HTR-8/SVneo (cell line): ENCODE measurements around the gene HOXB6.

Source experiments
- DNase-seq: peaks from one replicate; pipeline ENCODE4 v3.0.0; 2011; ENCODE audit warnings: low spot score, mixed read lengths; ENCODE audit not compliant: insufficient read length
- FAIRE-seq: peaks from 2 replicates; lab custom pipeline; 2011; peaks lifted over from hg19 to GRCh38; lab: Jason Lieb, UNC

HOXB6 gene

DNA sequence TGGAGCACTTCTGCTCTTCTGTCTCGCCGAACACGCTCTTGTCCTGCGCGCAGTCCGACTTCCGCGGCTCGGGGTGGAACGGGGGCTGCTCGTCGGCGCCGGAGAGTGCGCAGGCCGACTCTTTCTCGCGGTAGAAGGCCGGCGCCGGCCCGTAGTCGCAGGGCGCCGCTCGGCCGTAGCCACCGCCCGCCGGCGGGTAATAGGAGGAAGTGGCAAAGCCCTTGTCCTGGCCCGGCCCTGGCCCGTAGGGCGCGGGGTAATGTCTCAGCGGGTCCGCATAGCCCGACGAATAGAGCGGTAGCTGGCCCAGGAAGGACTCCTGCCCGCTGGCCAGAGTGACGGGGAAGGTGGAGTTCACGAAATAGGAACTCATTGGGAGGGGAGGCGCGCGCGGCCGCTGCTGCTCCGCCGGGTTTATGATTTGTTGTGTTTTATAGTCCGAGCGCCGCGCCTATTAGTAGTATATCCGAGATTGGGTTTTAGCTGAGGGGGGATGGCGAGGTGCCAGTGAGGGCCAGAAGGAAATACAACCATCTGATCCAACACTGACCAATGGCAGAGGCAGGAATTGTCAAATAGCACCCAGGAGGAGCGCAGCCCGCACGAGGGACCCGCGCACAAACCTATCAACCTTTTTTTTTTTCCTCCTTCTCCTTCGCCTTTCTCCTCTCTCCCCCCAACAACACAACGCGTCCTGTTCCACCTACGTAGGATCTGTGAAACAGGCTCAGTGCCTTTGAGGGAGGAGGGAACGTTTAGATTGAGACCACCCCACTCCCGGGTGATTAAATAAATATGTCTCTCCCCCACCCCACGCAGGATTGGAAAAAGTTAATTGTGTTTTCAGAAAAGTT, 6.8 kb downstream of the HOXB6 start:
- FAIRE-seq (peak; percentile 92), DNase-seq (peak; percentile 61)

DNA sequence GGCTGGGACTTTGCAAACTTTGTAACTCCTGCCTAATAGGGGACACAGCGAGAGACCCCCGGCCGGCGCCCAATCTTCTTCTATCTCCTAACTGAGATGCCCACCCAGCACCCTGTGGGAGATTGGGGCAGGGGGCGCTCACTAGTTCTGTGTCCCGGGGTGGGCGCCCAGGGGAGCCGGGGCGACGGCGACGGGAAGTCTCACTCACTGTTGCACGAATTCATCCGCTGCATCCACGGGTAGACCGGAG, 7.3 kb downstream of the HOXB6 start:
- FAIRE-seq (no peak), DNase-seq (no peak)

DNA sequence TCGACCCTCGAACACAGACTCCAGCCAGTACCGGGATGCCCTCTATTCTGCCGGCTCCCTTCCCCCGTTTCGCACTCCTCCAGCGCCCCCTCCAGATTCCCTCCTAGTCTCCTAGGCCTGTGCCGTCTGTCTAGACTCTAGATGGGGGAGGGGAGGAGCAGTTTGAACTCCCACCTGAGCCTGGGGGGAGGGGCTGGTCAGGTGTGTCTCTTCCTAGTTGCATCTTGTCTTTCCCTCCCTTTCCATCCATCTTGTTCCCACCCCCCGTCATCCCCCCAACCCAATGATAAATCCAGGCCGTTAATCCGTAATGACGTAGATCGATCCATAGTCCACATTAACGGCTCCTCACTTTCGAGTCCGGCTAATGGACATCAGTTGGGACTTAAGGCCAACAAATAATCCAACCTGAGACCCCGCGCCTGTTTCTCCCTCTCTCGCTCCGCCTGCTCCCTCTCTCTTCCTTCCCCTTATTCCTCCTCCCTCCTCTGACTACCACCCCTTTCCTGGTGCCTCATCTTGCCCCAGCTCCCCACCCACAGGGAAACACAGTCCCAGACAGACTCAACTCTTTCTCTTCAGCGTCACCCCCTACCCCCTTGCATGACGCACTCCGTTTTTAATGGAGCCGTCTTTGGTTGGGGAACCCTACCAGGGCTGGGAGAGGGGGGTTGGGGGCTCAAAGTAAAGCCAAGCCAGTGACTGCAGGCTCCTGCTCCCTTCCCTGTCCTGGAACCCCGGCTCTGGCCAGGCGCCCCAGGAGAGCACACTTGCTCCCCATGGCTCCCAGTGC, 7.9 kb downstream of the HOXB6 start:
- FAIRE-seq, result peak; percentile 55
- DNase-seq, result no peak

DNA sequence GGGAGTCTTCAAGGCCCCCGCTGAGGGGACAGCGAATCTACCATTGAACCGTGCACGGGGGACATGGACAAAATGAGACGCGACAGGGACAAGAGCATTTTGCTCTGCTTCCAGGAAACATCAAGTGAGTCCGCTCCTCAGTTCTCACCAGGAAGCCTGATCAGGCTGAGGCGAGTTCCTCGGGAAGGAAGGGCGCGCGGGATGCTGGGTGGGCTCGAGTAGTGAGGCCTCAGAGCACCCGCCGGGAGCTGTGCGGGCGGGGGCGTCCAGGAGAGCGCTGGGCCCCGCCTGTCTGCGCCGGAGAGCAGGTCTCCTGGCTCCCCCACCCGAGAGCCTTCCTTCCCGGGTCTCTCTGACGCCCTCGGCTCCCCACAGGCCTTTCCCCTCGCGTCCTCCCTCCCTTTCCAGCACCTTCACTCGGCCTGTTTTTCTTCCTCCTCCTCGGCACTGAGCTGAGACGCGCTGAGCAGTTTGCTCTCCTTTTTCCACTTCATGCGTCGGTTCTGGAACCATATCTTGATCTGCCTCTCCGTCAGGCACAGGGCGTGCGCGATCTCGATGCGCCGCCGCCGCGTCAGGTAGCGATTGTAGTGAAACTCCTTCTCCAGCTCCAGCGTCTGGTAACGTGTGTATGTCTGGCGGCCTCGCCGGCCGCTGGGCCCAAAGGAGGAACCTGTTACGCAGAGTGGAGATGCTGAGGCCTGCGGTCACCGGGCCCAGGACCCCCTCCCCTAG, 8.6 kb downstream of the HOXB6 start:
- DNase-seq (no peak), FAIRE-seq (peak; percentile 31)

DNA sequence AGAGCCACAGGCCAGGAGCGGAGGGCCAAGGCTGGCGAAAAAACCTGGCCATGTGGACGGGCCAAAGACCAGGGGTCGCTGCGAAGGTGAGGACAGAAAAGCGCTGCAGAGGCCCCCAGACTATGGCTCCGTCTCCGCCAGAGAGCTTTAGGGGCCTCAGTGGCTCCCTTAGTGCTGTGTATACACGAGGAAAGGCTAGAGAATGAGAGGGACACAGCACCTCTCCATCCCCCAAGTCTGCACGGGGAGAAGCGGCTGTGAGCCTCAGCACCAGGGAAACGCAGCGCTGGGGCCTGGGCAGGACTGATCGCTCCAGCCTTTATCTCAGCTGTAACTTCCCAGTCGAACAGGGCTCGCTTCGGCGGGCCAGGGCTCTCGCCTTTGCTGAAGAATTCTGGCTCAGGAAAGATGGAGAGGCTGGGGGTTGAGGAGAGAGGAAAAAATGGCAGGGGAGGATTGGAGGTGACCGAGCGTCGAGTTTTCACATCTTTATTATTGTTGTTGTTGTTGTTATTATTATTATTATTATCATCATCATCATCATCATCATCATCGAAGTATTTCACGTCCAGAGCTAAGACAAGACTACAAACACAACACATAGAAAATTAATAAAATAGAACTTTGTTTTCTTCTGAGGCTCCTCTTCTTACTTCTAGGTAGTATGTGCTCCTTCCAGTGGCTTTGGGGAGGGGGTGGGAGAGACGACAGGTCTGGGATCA, 9.3 kb downstream of the HOXB6 start:
- no peak for FAIRE-seq
- no peak for DNase-seq

DNA sequence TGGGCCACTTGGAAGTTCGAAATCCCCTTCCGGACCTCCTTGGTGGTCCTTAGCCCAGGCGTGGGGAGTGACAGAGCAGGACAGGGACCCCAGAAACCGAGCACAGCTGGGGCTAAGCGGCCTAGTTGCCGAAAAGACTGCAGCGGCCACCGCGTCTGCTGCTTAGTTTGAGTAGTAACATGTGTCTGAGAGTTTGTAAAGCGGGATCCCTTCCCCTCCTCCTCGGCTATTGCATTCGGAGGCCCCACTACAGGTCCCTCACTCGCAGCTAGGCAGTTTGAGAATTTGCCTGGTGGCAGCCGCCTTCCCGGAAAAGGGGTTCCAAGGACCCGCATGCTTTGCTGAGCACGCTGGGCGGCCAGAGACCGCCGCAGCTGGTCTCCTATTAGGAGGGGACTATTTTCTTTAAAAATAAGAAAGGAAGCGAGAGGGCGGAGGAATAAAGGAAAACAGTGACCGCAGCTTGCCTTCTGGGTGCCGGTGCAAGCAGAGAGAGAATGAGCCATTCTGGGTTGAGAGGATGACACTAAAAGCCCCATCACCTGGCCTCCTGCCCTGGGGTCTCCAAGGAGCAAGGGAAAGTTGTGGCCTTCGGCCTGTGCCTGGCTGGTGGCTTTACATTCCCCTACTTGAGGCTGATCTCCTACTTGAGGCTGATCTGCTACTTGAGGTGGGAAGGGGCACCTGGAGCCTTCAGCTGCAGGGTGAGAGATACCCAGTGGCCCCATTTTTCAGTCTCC, 10.1 kb downstream of the HOXB6 start:
- DNase-seq, result no peak

DNA sequence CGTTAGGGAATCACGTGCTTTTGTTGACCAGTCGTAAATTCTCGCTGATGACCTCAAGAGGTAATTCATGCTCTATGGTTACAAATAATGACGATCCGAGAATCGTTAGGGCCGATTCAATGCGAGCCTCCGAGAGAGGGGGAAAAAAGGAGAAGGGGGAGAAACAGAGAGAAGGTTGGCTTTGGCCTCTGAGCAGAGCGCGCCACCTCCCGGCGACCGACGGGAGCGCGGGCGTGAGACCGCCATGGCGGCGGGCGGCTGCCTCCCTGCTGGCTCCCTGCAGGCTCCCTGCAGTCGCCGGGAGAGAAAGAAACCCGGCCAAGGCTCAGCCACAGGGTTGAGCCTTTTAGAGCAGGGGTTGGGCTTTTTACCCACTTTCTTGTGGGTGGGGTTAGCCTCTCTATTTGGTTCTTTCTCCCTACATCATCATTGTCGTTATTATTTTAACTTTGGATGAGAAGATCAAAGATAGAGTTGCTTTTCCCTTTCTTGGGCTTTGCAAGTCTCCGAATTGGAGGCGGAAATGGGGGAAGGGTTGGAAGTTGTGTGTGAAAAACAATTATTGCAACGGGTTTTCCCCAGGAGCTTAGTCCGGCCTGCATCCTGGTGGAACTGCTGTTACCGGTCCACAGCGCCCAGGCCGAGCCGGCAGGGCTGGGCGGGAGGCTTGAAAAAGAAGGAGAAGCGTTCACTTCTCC, 10.8 kb downstream of the HOXB6 start:
- DNase-seq, result peak; percentile 86

More for the DNA sequence above, 10.1 kb downstream of the HOXB6 start:
- FAIRE-seq, result no peak

DNA sequence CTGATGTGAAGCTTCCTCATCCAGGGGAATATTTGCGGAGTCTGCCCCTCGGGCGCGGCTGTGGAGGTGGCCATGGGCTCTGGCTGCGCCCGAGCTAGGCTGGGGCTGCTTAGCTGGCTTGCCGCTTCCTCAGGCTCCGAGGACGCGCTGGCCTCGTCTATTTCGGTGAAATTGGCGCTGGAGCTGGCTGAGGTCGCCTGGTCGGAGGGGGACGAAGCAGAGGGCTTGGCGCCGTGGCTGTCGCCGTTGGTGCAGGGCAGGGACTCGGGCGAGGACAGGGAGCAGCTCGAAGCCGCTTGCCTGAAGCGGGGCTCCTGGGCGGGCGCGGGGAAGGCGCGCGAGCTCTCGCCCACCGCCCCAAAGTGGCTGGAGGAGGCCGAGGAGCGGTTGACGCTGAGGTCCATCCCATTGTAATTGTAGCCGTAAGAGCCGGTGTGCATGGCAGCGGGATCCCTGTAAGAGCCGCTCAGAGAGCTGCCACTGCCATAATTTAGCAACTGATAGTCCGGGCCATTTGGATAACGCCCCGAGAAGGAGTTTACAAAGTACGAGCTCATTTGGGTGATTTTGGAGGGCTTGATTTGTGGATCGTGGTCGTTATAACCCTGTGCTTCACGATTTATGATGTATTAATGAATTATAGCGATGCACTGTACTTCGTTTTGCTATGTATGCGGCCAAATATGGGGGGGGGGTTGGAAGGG, 11.5 kb downstream of the HOXB6 start, which contains the start of gene HOXB5:
Gene HOXB5 (minus strand): TSS at position 654 of the 704 bp plus-strand sequence. CDS start 97 bp downstream, at position 557.
- FAIRE-seq (peak; percentile 28), DNase-seq (no peak)

More for the DNA sequence above, 10.8 kb downstream of the HOXB6 start:
- peak; percentile 94 for FAIRE-seq

DNA sequence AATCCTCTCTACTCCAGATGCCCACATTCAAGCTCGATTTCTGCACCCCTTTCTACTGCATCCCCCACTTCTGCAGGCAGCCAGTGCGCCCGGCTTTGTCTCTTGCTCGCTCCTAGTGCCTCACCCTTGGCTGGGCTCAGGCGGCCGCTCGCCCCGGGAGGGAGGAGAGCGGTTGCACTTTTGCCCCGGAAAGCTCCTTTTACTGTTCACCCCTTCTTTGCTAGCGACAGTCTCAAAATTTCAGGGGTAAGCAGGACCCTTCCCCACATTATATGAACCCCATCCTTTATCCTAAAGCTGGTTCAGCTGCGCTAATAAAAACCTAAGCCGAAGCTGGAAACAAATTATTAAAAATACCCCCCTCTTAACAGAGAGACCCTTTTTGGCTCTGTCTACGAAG, 12.2 kb downstream of the HOXB6 start:
- no peak for DNase-seq
- no peak for FAIRE-seq

DNA sequence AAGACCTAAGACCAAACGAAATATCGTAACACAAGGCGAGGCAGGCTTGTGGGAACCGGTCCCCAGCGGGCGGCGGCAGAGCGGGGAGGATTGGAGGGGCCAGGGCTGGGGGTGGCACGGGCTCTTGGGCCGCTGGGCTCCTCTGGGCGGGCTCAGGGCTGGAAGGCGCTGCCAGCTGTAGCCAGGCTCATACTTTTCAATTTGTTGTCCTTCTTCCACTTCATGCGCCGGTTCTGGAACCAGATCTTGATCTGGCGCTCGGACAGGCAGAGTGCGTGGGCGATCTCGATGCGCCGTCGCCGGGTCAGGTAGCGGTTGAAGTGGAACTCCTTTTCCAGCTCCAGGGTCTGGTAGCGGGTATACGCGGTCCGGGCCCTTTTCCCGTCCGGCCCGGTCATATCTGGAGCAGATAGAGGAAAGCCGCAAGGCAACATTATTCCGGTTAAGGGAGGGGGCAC, 12.7 kb downstream of the HOXB6 start:
- DNase-seq (no peak), FAIRE-seq (no peak)

DNA sequence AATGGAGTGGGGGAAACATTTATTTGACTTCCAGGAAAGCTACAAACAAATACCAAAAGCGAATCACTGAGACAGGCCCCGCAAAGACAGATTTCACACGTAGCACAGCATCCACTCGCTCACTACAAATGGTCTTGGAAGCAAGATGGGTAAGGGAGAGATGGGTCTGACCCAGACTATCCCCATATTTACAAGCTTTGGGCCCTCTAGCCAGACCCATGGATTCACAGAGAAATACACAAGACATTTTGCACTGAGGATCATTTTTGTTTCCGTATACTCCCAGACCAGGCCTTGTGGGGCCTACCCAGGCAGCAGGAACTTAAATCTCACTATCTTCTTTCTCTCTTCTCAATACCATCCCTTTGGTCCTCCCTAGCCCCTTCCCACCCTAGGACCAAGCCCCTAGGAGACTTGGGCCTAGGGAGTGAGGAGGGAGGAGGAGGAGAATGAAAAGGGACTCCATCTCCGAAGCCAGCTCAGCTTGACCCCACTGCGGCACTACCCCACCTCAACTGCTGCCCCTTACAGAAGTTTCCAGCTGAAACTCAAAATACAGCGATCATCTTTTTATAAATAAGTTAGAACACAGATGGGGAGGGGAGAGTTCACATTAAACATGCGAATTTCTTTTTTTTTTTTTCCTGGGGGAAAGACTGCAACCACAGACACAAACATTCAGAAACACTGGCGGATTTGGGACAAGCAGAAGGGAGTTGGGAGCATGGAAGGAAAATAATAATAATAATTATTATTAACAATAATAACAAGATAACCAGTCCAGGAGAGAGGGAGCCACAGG, 13.3 kb downstream of the HOXB6 start:
- no peak for DNase-seq
- no peak for FAIRE-seq

DNA sequence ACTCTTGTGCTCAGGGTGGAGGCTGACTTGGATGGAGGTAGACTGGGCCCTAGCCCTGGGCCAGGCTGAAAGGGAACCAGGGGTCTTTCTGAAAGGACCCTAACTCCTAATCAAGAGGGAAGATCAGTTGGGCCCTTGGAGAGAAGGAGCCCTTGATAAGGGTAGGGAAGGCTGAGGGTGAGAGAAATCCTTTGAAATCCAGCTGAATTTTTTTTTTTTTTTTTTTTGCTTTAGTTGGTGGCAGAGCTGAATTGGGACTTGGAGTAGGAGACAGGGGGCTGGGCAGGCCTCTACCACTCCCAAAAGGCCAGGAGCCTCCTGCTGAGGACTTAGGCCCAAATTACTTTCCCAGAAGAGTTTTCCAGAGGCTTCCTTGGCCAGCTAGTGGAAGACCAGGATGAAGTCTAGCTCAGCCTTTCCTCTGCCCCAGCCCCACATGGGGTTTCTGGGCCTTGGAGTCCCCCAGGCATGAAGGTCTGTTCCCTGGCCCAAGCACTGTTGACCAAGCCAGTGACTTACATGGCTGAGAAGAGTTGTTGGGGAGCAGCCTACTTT, 14.1 kb downstream of the HOXB6 start:
- FAIRE-seq (no peak), DNase-seq (no peak)

DNA sequence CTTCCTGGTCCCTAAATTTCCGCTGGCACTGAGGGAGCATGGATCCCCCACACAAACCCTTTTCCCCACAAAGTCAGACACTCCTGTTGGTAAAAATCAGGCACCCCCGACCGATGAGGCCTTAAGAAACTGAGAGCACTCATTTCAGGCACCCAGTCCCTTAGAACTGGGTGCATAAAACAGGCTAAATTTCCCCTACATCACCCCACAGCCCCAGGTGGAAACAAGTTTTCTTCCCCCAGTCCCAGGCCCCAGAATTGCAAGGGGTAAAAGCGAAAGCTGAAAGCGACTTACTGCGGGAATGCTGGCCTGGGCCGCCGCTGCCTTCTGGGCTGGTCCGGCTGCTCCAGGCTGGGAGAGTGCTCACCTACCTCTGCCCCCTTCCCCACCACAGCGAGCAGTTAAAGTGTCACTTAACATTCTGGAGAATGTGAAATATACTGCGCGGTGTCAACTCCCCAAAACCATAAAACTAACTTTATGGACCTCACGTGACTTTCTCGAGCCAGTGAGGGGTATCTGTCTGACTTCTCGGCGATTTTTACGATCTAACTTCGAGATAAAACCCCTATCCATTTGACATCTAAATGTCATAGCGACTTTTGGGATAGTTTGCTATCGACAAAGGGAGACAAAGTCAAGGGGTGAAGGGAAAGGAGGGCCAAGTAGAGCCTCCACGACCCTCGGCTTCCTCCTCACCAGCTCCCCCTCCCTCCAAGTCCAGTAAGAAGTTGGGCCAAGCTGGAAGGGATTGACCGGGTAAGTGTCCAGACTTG, 14.8 kb downstream of the HOXB6 start, which contains the start of gene HOXB3:
Gene HOXB3 (minus strand): TSS at position 411 of the 776 bp plus-strand sequence. CDS start 37,767 bp downstream, outside the sequence.
- FAIRE-seq, result peak; percentile 28
- DNase-seq, result no peak

DNA sequence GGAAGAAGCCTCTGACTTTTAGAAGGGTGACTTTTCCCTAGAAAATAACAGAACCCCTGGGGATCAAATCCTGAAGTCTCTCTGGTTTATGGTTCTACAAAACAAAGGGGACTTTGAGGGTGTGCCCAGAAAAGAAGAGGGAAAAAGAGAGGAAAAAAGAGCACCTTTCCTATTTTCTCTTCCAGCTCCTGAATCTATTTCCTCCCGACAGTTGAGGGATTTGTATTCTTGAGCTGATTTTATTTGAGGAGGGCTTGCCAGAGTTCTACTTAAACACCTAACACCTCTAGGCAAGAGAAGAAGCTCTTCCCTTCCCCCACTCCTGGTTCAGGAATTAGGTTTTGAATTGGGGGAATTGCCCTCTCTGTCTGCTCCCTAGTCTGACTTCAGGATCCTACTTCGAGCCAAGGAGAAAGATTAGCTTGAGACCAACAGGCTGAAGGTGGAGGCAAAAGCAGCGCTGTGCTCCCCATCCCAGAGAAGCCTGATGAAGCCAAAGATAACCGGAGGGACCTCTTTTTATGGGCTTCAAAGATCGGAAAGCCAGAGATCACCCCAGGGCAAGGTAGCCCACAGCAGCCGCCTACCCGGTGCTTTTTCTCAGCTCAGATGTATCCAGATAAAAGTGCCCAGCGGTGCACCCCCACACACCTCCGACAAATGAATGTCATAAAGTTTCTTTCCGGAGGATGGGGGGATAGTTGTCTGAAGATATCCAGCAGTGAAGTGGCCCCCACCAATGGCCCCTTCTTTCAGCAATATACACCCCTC, 15.5 kb downstream of the HOXB6 start:
- DNase-seq (no peak), FAIRE-seq (no peak)

DNA sequence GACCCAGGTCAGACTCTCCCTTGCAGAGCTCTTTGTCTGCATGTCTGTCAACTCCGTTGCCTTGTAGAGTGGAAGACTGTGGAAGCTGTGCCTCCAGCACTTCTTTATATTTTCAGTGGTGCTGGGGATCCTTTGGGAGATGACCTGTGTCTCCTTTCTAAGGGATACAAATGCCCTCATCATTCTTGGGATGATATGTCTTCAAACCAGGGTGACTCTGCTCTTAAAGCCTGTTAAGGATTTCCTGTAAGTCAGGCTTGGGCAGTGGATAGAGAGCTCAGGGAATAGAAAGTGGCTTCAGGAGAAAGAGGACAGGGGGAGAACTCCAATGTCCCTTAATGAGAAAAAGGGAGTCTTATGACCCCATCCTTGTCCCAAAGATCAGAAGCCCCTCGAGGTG, 16.3 kb downstream of the HOXB6 start:
- FAIRE-seq, result no peak
- no peak for DNase-seq

DNA sequence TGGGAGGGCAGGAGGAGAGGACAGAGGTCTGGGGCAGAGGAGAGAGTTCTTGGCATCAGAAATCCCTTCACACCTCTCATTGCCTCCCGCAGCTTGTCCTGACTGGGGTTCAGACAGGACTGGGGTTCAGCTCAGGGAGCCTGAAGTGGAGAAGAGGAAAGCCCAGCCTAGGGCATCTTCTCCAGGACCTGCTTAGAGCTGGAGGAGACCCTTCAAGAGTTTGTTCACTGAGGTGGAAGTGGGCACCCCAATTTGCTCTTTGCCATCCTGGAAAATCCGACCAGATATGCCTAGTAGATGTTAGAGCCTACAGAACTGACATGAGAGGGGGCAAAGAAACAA, 16.7 kb downstream of the HOXB6 start:
- FAIRE-seq (no peak), DNase-seq (no peak)
